Loucy (cell line): Measurements from ENCODE around the gene CENPP.

Experiments used
- H2AFZ ChIP-seq: fragments of 200-600 bp; sonication (generic); 2 replicates; pipeline ENCODE4 v1.6.0; 2016; ENCODE audit warnings: antibody characterized with exemption, mild to moderate bottlenecking, low read length, moderate library complexity
- H3F3A ChIP-seq: fragments of 200-600 bp; 2 replicates; pipeline ENCODE4 v1.6.0; 2016; ENCODE audit warnings: antibody characterized with exemption, low read depth, mild to moderate bottlenecking
- H3K27me3 ChIP-seq: fragments of 200-600 bp; sonication (generic); 2 replicates; pipeline ENCODE4 v1.6.1; 2014; ENCODE audit warnings: low read length, mild to moderate bottlenecking; ENCODE audit not compliant: insufficient read depth, poor library complexity, severe bottlenecking
- H3K36me3 ChIP-seq: fragments of 200-600 bp; sonication (generic); 2 replicates; pipeline ENCODE4 v1.6.1; 2016; ENCODE audit warnings: low read length; ENCODE audit not compliant: insufficient read depth
- H3K4me1 ChIP-seq: fragments of 200-600 bp; sonication (generic); 2 replicates; pipeline ENCODE4 v1.5.1; 2014; ENCODE audit warnings: low read length, mild to moderate bottlenecking; ENCODE audit not compliant: insufficient read depth, poor library complexity, severe bottlenecking
- H3K4me2 ChIP-seq: fragments of 200-600 bp; sonication (generic); 2 replicates; pipeline ENCODE4 v1.6.0; 2014; ENCODE audit warnings: antibody characterized with exemption, low read length, low read depth, mild to moderate bottlenecking; ENCODE audit not compliant: poor library complexity, severe bottlenecking
- H3K4me3 ChIP-seq: fragments of 200-600 bp; sonication (generic); 2 replicates; pipeline ENCODE4 v1.5.1; 2014; ENCODE audit warnings: low read length, mild to moderate bottlenecking, mixed read lengths; ENCODE audit not compliant: poor library complexity, severe bottlenecking
- H3K79me2 ChIP-seq: fragments of 200-600 bp; sonication (generic); 2 replicates; pipeline ENCODE4 v1.6.1; 2014; ENCODE audit warnings: low read length; ENCODE audit not compliant: insufficient read depth
- H3K9ac ChIP-seq: fragments of 200-600 bp; sonication (generic); 2 replicates; pipeline ENCODE4 v1.6.0; 2014; ENCODE audit warnings: mild to moderate bottlenecking, low read depth, low read length, moderate library complexity; ENCODE audit not compliant: poor library complexity, severe bottlenecking
- H3K9me2 ChIP-seq: fragments of 200-600 bp; sonication (generic); replicated peaks from 2 replicates; pipeline ENCODE4 v1.6.1; 2016; ENCODE audit warnings: low read depth, low read length, mixed read lengths
- H3K9me3 ChIP-seq: fragments of 200-600 bp; sonication (generic); 2 replicates; pipeline ENCODE4 v1.6.1; 2014; ENCODE audit warnings: mild to moderate bottlenecking, antibody characterized with exemption, low read length, low read depth; ENCODE audit not compliant: insufficient read depth
- H4K20me1 ChIP-seq: fragments of 200-600 bp; sonication (generic); 2 replicates; pipeline ENCODE4 v1.6.0; 2014; ENCODE audit warnings: antibody characterized with exemption, low read length, mild to moderate bottlenecking; ENCODE audit not compliant: insufficient read depth, poor library complexity, severe bottlenecking
- EZH2phosphoT487 ChIP-seq: fragments of 200-600 bp; IDR thresholded peaks from 2 replicates; pipeline ENCODE4 v1.6.1; 2018; ENCODE audit warnings: antibody characterized with exemption, mild to moderate bottlenecking, moderate library complexity, borderline replicate concordance
- TF ChIP-seq, protein P1 (sequence below): fragments of 200-600 bp; sonication (generic); conservative IDR thresholded peaks from 2 replicates; pipeline ENCODE4 v1.5.1; 2014; ENCODE audit warnings: mild to moderate bottlenecking, antibody characterized with exemption, low read length

Gene CENPP

DNA sequence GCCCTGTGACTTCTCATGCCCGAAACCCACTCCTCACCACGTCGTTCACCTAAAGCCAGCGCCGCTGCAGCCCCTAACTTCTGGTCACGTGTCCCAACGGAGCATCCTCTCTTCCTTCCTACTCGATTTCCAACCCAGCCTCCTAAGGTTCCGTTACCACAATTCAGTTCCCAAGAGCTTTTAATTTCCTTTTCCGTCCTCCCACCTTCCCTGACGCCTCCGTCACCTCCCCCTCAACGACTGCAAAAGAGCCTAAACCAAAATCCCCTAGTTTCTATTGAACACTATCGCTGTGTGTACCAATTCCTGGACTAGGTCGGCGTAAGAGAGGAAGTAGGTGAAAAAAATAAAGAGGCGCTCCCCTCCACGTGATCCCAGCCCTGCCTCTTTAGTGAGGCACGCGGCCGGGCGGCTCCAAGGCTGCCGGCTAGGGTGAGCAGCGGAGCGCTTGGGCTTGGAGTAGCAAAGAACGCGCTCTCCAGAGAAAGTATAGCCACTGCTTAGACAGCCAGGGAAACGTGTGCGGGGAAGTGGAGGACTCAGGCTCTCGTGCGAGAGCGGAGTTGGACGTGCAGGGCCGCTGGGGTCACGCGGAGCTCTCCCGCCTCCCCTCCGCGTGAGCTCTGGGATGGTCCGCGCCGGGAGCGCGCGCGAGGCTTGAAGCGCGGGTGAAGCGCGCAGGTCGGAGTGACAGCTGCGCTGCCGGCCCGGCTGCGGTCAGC is at the start of gene CENPP, which contains the start of gene NOL8:
Gene CENPP, plus strand, starts transcription at position 685 of the 722 bp plus-strand sequence.
Gene NOL8, minus strand, starts transcription at position 82 of the 722 bp plus-strand sequence. CDS start 1,189 bp downstream, outside the sequence.
- Histone ChIP-seq H3K4me3 (peak within 1 kb of the TSS; percentile 90), H3K9ac (peak within 1 kb of the TSS; percentile 88), H2AFZ (peak within 1 kb of the TSS; percentile 97), H3F3A (no peaks in the 10 kb centered on the region), H4K20me1 (peaks cover 3% of the 10 kb centered on the region), H3K9me3 (no peaks in the 10 kb centered on the region), H3K9me2 (no peaks in the 10 kb centered on the region), H3K36me3 (no peaks in the 10 kb centered on the region; the same call in 1 of the 2 replicates), H3K4me1 (peaks cover 39% of the 10 kb centered on the region), H3K79me2 (peaks cover 67% of the 10 kb centered on the region), H3K4me2 (peak within 1 kb of the TSS; percentile 89), H3K27me3 (no peaks in the 10 kb centered on the region)
- no peak for TF ChIP-seq EZH2phosphoT487
- TF ChIP-seq, protein P1, sequence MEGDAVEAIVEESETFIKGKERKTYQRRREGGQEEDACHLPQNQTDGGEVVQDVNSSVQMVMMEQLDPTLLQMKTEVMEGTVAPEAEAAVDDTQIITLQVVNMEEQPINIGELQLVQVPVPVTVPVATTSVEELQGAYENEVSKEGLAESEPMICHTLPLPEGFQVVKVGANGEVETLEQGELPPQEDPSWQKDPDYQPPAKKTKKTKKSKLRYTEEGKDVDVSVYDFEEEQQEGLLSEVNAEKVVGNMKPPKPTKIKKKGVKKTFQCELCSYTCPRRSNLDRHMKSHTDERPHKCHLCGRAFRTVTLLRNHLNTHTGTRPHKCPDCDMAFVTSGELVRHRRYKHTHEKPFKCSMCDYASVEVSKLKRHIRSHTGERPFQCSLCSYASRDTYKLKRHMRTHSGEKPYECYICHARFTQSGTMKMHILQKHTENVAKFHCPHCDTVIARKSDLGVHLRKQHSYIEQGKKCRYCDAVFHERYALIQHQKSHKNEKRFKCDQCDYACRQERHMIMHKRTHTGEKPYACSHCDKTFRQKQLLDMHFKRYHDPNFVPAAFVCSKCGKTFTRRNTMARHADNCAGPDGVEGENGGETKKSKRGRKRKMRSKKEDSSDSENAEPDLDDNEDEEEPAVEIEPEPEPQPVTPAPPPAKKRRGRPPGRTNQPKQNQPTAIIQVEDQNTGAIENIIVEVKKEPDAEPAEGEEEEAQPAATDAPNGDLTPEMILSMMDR, result no peak

GRCh38 chr9:92276331-92277032 is 49.3 kb upstream of the CENPP start:
- no peak overlapping the region for H3K9ac ChIP-seq
- H4K20me1 ChIP-seq, result peaks cover 16% of the 10 kb centered on the region
- no peaks in the 10 kb centered on the region for H3K9me3 ChIP-seq
- peaks cover 11% of the 10 kb centered on the region for H3K4me1 ChIP-seq
- peaks cover 8% of the 10 kb centered on the region; the same call in 1 of the 2 replicates for H3F3A ChIP-seq
- no peaks in the 10 kb centered on the region for H3K27me3 ChIP-seq
- no peak overlapping the region for H3K4me3 ChIP-seq
- H3K4me2 ChIP-seq, result peak overlapping the region; percentile 35
- H2AFZ ChIP-seq, result no peak overlapping the region
- H3K9me2 ChIP-seq, result no peaks in the 10 kb centered on the region
- peaks cover 99% of the 10 kb centered on the region for H3K36me3 ChIP-seq
- peaks cover 5% of the 10 kb centered on the region; the same call in 1 of the 2 replicates for H3K79me2 ChIP-seq
- TF ChIP-seq EZH2phosphoT487, result no peak
- TF ChIP-seq, protein P1, result no peak

DNA sequence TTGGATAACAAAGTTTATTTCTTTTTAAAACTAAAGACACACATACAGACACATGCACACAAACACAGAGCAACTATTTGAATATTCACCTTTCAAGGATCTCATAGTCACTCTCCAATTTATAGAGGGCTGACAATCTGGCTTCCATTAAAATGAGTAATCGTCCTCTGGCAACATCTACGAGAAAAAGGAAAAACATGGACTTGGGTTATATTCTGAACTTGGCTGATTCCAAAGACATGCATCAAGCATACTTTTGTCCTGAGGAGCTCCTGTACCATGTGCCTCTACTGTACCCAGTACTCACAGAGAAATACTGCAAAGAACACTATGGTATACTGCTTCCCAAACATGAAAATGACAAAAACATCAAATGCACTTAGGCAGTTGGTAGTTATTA is 47.6 kb upstream of the CENPP start:
- H3K9ac ChIP-seq, result no peak overlapping the region
- H2AFZ ChIP-seq, result no peak overlapping the region
- peaks cover 98% of the 10 kb centered on the region for H3K36me3 ChIP-seq
- H3K9me2 ChIP-seq, result no peaks in the 10 kb centered on the region
- H3K27me3 ChIP-seq, result no peaks in the 10 kb centered on the region
- H3F3A ChIP-seq, result peaks cover 8% of the 10 kb centered on the region; the same call in 1 of the 2 replicates
- peak overlapping the region; percentile 19 for H3K4me2 ChIP-seq
- peaks cover 29% of the 10 kb centered on the region for H4K20me1 ChIP-seq
- peaks cover 11% of the 10 kb centered on the region for H3K4me1 ChIP-seq
- no peaks in the 10 kb centered on the region for H3K9me3 ChIP-seq
- TF ChIP-seq, protein P1, result no peak
- no peak for TF ChIP-seq EZH2phosphoT487
- peaks cover 18% of the 10 kb centered on the region; the same call in 1 of the 2 replicates for H3K79me2 ChIP-seq
- H3K4me3 ChIP-seq, result no peak overlapping the region
